ENCODE data around the gene ZNF578. TPM values are rescaled to one million over a fixed set of nuclear protein-coding genes. Genes with fewer than 3 reads are reported as not detected.

ZNF578 gene
- total RNA-seq, 1 experiment from 2014 or later: not detected

Other genes starting within 250 kb of the ZNF578 start
- gene ZNF766, start 184.0 kb upstream of the ZNF578 start, total RNA-seq (2022): 11.5 and 16.0 TPM in 2 replicates
- 13.1 and 15.8 TPM in 2 replicates for gene ZNF480, start 156.4 kb upstream of the ZNF578 start, total RNA-seq (2022)
- not detected in 2 replicates for gene ZNF610, start 117.3 kb upstream of the ZNF578 start, total RNA-seq (2022)
- 6.7 and 6.9 TPM in 2 replicates for gene ZNF880, start 83.6 kb upstream of the ZNF578 start, total RNA-seq (2022)
- 16.0 and 21.6 TPM in 2 replicates for gene ZNF528, start 55.7 kb upstream of the ZNF578 start, total RNA-seq (2022)
- not detected in 2 replicates for gene ZNF534, start 24.4 kb upstream of the ZNF578 start, total RNA-seq (2022)
- gene ZNF808, start 74.1 kb downstream of the ZNF578 start, total RNA-seq (2022): 14.8 and 18.2 TPM in 2 replicates
- 8.3 and 13.0 TPM in 2 replicates for gene ZNF701, start 116.7 kb downstream of the ZNF578 start, total RNA-seq (2022)
- gene ZNF83, start 184.8 kb downstream of the ZNF578 start, total RNA-seq (2022): 58.9 and 102 TPM in 2 replicates

All from MCF 10A (cell line).